OCI-M2 (cell line): Measurements from ENCODE around the gene STOML1.
"Not testable (repeated sequence)": the region's sequence is repeated elsewhere in the genome, so short reads cannot be mapped to it uniquely, and the experiment has no call there.

Source experiments
- DNase-seq: peaks from one replicate; lab custom pipeline; 2025; ENCODE audit not compliant: unreplicated experiment; lab: John Stamatoyannopoulos, UW

The STOML1 gene

DNA sequence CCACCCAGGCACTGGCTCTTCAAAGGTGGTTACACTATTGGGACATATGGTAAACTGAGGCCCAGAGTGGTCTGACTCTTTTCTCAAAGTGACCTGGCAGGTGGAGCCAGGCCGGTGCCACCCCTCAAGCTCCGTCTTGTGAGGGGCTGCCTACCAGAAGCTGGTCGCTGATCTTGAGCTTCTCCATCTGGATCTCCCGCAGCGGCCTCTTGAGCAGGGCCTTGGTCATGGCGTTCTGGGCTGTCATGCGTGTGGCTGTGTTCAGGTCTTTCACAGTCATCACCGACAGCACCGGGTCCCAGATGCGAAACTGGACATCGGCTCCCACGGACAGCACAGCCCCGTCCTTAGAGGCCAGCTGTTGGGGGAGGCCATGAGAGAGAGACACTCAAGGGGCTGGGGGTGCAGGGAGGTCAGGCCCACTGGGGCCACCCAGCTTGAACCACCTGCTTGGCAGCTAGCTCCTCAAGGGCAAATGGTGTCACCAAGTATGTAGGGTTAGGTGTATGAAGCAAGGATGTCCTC is 3.6 kb downstream of the STOML1 start:
- no peak for DNase-seq

DNA sequence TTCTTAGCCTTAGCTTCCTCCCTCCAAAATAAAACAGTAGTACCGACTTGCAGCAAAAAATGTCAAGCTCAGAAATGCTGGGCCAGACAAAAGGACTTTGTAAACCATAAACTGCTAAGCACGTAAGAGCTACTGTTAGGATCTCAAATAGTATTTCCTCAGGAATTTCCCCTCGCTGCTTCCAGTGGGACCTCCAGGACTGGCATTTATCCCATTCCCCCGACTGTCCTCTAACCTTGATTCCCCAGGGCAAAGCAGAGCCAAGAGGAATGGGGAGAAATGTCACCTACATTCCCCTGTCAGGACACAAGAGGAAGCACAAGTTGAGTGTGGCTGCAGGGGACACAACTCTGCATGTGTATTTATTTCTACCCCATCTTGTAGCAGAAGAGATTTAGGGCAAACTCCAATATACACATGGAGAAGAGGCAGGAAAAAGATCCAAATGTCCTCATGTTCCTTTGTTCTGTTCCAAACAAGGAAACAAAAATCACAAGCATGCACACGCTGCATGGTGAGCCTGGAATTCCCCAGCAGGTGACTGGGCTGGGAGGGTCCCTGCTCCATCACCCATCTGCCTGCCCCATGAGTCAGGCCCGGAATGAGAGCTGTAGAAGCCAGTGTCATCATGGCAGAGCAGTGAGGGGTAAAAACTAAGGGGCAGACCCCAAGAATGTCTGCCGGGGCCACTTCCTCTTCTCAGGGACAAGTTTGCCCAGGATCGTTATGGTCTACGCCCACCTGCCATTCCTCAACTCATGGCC is 4.2 kb downstream of the STOML1 start:
- no peak for DNase-seq

DNA sequence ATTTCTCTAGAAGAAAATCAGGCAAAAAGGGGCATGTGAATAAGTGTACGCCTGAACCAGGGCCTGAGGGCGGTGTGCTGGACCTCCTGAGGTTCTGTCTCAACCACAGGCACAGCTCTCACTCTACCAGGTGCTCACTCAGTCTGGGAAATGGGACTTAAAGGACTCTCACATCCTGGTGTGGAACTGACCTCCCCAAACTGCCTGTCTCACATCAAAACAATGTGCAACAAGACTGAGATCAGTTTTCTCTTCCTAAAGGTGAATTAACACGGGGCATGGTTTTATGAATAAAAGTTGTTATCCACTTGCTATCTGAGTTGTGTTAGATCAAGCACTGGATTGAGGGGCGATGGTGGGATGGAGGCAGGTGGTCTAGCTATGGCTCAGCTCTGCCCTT is 4.8 kb downstream of the STOML1 start:
- DNase-seq, result no peak

DNA sequence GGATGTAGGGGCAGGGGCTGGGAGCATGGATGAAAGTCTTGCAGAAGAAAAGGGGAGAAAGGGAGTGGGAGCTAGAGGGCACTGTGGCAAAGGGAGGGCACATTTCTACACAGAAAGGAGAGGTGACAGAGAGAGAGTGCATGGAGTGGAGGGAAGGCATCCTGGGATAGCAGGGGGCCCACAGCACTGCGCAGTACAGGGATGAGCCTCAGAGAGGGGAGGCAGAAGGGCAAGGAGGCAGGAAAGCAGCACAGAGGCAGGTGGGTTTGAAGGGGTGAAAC is 5.4 kb downstream of the STOML1 start:
- no peak for DNase-seq

DNA sequence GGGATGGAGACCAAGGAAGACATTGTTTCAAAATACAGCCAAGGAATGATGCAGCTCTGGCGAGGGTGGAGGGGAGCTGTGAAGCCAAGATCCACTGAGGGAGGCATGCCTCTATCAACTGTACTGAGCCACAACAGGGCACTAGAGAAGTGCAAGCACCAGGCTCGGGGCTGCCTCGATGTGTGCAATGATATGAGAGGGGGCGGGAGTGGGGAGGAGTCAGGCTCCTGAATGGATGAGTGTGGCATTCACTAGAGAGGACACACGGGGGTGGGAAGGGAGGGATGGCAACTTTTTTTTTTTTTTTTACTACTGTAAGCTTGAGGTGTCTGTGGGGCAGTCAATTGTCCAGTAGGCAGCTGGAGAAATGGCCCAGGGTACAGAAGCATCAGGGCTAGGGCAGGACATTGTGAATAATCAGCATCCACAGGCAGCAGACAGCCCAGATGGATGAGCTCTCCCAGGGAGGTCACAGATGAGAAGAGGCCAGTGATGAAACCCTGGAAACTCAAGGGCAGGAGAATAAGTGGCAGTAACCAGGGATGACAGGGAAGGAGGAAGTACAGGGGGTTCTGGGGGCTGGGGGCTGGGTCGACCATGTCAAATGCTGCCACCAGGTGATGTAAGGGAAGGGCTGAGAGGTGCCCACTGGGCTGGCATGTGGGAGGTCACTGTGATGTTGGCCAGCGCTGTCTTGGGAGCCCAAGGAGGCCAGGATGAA is 5.9 kb downstream of the STOML1 start:
- no peak for DNase-seq

DNA sequence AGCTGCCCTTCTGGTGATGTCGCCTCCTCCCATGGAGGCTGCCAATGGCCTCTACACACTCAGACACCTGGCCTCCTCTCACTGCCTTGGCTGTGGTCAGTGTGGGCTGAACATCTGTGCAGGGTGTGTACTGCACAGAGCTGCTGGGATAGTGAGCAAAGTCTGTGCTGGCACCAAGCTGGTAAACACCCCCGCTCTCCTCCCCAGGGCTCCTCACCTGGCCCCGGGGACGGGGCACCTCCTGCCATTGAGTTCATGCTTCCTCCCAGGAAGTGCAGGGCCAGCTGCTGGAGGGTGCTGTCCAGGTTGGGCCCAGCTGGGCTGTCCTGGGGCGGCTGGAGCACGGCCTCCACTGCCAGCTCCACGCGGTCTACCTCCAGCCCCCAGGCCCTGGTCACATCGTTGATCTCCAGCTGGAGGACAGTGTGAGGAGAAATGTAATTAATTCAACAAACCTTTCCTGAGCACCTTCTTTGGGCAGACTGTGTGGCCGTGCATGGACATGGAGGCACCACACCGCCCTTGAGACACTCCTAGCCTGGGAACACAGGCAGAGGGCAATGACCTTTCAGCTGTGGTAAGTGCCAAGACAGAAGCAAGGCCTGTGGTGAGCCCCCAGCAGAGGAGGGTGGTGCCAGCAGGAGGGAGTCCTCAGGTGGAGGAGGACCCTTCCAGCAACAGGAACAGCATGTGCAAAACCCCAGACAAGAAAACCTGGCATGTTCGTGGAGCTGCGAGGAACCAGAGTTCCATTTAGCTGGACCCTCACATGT is 6.8 kb downstream of the STOML1 start:
- DNase-seq, result no peak

DNA sequence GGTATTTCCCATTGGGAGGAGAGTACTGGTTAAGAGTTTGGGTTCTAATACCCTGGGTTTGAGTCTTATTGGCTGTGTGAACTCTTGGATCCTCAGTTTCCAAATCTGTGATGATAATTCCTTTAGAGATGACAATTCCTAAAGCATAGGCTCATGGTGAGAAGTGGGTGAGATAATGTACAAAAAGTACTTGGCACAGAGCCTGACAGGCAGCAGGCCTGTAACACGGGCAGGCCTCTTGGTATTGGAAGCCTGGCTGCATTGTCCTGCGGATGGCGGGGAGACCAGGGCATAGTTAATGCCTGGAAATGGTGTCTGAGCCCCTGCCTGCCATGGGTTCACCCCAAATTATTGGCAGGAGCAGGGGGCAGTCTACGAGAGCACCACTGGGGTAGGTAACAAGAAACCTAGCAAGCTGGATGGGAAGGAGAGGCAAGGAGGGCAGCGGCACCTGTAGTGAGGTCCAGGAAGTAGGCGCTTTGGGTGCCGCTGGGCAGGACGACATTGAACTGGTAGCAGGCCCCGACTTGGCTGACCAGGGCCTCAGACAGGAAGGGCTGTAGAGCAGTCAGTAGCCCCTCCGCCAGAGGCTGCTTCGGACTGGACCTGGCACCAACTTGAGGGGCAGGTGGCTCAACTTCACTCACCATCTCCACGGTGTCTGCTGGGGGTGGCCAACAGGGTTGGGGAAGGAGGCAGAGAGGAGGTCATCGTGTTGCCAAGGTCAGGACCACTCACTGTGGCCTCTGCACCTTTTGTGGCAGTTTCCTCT is 7.7 kb downstream of the STOML1 start:
- DNase-seq, result no peak

DNA sequence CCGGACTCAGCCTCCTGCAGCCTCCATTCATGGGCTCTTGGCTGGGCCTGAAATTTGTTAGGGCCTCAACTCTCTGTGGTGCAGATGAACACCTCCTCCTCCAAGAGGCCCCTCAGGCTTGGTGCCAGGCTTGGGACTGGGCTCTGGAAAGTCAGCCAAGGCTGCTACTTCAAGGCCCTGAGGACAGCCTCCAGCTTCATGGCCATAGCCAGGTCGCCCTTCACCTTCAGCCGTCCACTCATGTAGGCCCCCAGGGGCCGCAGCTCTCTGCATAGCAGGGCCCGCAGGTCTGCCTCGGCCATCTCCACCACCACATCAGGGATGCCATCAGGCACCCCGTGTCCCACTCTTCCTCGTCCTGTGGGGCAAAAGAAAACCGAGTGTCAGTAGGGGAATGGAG is 8.3 kb downstream of the STOML1 start:
- DNase-seq, result no peak

DNA sequence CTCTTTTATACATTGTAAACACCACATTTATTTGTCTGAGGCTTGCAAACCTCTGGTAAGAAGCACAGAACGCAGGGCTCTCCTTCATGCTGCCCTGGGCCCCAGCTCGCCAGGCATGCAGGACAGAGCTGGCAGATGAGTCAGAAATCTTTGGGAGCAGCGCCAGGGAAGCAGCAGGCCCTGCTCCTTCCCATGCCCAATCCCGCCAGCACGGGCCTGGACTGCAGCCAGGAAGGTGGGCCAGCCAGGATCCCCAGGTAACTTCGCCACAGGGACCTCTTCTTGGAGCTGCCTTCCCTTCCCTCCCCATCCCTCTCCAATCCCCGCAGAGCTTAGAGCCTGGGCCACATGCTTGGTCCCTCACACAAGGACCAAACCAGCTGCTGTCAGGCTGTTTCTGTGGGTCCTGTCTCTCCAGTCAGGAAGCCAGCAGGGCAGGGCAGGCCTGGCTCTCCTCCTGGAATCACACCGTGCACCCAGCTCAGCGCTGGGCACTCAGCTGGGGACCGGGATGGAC is 8.8 kb downstream of the STOML1 start:
- no peak for DNase-seq

DNA sequence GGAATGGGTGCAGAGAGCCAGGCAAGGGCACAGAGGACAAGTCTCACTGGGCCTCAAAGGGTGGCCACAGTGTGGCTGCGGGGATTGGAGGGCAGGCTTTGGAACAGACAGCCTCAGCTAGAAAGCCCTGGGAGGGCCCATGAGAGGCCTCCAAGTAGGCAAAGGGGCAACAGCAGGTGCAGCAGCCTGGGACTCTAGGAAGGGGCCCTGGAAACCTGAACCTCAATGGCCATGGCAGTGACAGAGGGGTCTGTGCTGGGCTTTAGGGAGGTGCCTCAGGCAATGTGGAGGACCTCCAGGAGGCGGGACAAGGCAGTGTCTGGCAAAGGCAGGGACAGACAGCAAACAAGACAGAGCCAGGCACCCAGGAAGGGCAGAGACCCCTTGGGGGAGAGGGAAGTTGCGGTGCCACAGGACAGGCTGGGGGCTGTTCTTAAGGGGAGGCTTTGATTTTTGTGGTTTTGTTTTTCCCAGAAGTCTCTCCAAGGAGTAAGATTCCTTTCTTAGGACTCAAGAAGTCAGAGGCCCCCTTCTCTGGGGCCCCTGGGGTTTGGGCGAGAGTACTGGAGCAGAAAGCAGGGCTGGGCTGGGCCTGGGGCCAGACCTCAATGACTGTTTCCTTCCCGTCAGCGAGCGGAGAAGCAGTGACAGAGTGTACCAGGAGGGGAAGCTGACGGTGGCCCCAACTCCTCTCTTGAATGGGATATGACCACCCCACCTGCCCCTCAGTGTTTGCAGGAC is 9.7 kb downstream of the STOML1 start:
- DNase-seq, result no peak

DNA sequence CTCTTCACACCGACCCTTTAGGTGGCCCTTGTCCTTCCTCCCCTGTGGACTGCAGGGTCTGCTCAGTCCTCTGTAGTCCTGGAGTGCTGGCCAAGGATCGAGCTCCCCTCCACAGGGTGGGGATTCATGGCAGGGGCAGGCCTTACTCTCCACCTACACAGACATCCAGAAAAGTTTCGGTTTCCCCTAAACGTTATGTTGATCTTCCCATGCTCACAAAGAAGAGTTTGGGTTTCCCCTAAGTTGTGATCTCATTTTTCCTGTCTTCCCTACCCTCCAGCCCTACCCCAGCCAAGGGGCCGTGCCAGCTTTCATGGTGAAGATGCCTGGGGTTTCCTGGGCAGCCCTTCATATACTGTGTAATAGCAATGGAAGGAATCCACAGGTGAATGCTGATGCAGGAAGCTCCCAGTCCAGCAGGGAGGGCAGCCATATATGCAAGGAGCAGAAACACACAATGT is 10.3 kb downstream of the STOML1 start:
- DNase-seq, result no peak

DNA sequence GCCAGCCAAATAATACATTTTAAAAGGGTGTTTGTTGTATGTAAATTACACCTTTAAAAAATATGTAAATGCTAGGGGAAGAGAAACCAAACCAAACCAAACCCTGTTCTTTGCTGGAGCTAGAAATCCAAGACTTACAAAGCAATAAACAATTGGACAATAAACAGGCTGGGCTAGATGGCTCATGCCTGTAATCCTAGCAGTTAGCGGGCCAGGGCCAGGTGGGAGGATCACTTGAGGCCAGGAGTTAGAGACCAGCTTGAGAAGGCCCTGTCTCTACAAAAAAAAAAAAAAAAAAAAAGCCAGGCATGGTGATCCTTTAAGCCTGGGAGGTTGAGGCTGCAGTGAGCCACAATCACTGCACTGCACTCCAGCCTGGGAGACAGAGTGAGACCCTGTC is 12.5 kb downstream of the STOML1 start:
- DNase-seq, result no peak

DNA sequence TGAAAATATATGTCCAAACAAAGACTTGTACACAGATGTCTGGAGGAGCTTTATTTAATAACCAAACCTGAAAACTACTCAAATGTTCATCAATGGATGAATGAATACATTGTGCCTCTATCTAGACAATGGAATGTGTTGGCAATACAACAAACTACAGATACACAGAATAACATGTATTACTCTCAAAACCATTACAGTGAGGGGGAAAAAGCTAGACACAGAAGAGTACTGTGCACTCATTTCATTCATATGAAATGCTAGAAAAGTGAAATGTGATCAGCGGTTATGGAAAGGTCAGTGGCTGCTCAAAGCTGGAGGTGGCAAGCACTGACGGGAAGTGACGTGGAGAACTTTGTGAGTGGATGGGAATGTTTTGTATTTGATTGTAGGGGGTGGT is 13.2 kb downstream of the STOML1 start:
- no peak for DNase-seq

DNA sequence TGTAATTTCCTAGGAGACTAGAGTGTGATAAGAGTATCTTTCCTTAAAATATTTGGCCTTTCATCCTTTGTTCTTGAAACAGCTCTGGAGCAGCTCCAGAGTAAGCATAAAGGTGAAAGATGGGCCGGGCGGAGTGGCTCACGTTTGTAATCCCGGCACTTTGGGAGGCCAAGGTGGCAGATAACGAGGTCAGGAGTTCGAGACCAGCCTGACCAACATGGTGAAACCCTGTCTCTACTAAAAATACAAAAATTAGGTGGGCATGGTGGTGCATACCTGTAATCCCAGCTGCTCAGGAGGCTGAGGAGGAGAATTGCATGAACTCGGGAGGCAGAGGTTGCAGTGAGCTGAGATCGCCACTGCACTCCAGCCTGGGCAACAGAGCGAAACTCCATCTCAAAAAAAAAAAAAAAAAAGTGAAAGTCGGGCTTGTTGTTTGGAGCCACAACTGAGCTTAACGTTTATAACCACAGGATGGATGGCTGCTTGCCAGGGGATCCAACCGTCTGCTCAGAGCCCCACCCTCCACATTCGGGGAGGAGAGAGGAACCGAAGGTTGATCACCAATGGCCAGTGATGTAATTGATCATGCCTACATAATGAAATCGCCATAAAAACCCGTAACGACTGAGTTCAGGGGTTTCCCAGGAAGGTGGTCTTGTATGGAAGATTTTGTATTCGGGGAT is 16.5 kb downstream of the STOML1 start:
- not testable (repeated sequence) for DNase-seq

DNA sequence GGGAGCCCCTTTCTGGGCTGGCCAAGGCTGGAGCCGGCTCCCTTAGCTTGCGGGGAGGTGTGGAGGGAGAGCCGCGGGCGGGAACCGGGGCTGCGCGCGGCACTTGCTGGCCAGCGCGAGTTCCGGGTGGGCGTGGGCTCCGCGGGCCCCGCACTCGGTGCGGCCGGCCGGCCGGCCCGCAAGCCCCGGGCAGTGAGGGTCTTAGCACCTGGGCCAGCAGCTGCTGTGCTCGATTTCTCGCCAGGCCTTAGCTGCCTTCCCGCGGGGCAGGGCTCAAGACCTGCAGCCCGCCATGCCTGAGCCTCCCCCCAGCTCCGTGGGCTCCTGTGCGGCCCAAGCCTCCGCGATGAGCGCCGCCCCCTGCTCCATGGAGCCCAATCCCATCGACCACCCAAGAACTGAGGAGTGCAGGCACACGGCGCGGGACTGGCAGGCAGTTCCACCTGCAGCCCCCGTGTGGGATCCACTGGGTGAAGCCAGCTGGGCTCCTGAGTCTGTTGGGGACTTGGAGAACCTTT is 18.4 kb downstream of the STOML1 start:
- not testable (repeated sequence) for DNase-seq

DNA sequence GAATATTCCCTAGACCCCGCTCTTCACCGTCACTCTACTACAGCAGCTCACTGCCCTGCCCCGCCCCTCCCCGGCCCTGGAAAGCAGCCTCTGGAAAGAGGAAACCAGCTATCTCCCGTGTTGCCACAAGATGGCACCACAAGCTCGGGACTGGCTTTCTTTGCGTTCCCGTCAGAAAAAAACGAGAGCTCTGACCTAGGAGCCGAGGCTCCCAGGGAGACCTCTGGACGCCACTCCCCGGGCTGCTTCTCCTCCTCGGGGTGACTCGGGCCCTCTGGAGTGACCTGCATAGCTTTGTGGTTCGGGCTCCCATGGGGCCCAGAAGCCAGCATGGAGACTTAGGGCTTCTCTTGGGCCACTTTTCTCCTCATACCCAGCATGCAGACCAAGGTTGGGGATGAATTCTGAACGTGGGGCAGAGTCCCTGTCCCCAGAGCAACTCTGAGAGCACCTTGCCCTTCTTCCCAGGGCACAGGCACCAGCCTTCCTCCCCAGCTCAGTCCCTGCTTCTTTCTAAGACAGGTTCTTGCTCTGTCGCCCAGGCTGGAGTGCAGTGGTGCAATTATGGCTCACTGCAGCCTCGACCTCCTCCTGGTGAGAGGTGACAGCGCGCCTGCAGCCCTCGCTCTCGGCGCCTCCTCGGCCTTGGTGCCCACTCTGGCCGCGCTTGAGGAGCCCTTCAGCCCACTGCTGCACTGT is 19.0 kb downstream of the STOML1 start:
- DNase-seq, result peak; percentile 24

DNA sequence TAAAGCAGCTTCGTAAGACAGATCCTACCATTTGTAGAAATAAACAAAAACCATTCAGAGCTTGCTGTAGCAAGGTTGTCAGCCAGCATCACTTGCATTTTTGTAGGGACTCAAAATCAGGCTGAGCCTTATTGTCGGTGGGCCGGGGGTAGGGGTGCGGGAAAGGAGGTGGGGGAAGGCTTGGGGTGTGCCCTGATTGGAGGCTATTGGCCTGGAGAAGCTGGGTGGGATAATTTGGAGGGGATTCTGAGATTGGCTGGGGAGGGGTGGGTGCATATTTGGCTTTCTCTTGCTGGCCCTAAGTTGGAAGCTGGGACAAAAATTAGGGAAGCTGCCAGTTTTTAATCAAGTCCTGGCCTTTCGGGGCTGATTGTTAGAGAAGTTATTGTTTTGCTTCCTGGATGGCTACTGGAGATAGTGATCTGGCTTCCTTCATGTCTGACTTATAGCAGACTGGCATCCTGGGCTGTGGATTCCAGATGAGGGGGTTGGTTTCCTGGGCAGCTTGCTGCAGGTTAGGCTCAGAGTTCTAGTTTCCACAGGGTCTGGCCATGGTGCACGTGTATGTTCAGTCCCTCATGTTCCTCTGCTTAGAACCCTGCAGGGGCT is 22.8 kb downstream of the STOML1 start:
- DNase-seq, result no peak

DNA sequence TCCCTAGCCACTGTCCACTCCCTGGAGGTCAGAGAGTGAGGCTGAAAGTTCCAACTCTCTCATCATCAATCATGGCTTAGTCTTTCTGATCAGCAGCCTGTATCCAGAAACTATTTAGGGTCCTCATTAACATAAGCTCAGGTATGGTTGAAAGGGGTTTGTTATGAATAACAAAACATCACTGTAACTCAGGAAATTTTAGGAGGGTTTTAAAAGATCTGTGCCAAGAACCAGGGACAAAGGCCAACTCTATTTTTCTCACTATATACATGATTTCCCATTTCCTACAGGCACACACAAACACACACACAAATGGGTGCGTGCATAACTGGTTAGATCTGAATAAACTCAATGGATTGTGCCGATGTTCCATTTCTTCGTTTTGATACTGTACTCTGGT is 23.6 kb downstream of the STOML1 start:
- no peak for DNase-seq
